Measurements from ENCODE around the gene RNF17.

GRCh38 chr13:24748061-24748400 is 15.9 kb upstream of the RNF17 start:
- no peak for TF ChIP-seq CTCF (conservative IDR thresholded peaks at IDR 0.05 in 1 of 2, IDR thresholded peaks at IDR 0.05 in 1 of 2; ENCODE audit: low read depth in 1 of 2, low read length in 2 of 2)
- no peak for TF ChIP-seq EZH2 (IDR thresholded peaks at IDR 0.05; ENCODE audit: low read length, missing control alignments)
